Mucosa of descending colon (tissue), 3 donors: ENCODE measurements around the gene THSD7B. TPM values are rescaled to one million over a fixed set of nuclear protein-coding genes. Genes with fewer than 3 reads are reported as not detected.
"Not testable (repeated sequence)": the region's sequence is repeated elsewhere in the genome, so short reads cannot be mapped to it uniquely, and the experiment has no call there.

Experiments used
- ATAC-seq: fragments of 200-7000 bp; cut with Tn5 transposase; one replicate; pipeline ENCODE4 v1.9.1; 2020; ENCODE audit warnings: mild to moderate bottlenecking, moderate library complexity
- DNase-seq, 3 donors: peaks; one replicate each; pipeline ENCODE4 v3.0.0-alpha.2; 2020
- H3K36me3 ChIP-seq: fragments of 200-600 bp; one replicate; pipeline ENCODE4 v1.8.0; 2021; ENCODE audit warnings: low read depth, mild to moderate bottlenecking
- H3K4me1 ChIP-seq: fragments of 200-600 bp; one replicate; pipeline ENCODE4 v1.8.0; 2021; ENCODE audit warnings: low read depth, mild to moderate bottlenecking
- H3K4me3 ChIP-seq: fragments of 200-600 bp; one replicate; pipeline ENCODE4 v1.8.0; 2021; ENCODE audit warnings: mild to moderate bottlenecking
- H3K9me3 ChIP-seq: fragments of 200-600 bp; one replicate; pipeline ENCODE4 v1.8.0; 2021; ENCODE audit warnings: mild to moderate bottlenecking
- intact Hi-C, 2 donors: fragments of 100-400 bp; cut with DNase I in 1 of 2; cut with micrococcal nuclease in 1 of 2; formaldehyde crosslinking; loops; one replicate each; pipeline versions ENCODE4 v1.11.0 to v1.11.1; 2022; cut with DNase I, micrococcal nuclease
- total RNA-seq, 3 donors: library from RNA; stranded (reverse); fragmentation: NEBNext Ultra II Directional in 2 of 3; extraction: Animal tissue kit (Norgen Biotek cat#: 25700) in 2 of 3; gene quantifications; one replicate each; pipeline versions ENCODE4 v1.2.1 to v1.2.4, GENCODE V29; 2021 to 2023
- TF ChIP-seq, protein P1 (sequence below): fragments of 200-600 bp; IDR thresholded peaks from one replicate; pipeline ENCODE4 v1.8.0; 2022; ENCODE audit warnings: antibody characterized with exemption, mild to moderate bottlenecking
- donor health status: DM: no; HTN: no; CAD: no; lungs with moderate emphysema.
- donor health status: DM: no; HTN: no; CAD: no.
- donor health status: DM: no; HTN: yes; CAD: no.

THSD7B gene
- total RNA-seq, 3 donors from 2014 or later: 0.85 TPM; not detected in 2

DNA sequence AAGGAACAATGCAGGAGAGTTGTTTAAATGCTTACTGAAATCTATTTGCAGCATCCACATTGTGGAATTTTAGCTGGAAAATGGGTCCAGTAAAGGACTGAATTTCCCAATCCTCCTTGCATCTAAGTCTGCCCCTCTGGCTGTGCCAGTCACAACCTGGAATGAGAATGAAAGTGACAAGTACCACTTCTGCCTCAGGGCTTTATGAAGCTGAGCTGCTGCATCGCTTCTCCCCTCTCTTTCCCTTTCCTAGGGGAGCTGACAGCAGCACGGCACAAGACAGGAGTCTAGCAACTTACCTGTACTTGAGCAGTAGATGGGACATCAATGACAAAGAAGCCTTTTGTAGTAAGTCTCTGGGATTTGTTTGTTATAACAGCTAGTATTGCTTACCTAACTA is 27.3 kb upstream of the THSD7B start:
- TF ChIP-seq, protein P1, sequence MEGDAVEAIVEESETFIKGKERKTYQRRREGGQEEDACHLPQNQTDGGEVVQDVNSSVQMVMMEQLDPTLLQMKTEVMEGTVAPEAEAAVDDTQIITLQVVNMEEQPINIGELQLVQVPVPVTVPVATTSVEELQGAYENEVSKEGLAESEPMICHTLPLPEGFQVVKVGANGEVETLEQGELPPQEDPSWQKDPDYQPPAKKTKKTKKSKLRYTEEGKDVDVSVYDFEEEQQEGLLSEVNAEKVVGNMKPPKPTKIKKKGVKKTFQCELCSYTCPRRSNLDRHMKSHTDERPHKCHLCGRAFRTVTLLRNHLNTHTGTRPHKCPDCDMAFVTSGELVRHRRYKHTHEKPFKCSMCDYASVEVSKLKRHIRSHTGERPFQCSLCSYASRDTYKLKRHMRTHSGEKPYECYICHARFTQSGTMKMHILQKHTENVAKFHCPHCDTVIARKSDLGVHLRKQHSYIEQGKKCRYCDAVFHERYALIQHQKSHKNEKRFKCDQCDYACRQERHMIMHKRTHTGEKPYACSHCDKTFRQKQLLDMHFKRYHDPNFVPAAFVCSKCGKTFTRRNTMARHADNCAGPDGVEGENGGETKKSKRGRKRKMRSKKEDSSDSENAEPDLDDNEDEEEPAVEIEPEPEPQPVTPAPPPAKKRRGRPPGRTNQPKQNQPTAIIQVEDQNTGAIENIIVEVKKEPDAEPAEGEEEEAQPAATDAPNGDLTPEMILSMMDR: no peak
- ATAC-seq (no peak), DNase-seq (no peak)
- Histone ChIP-seq H3K4me1 (no peaks in the 10 kb centered on the region), H3K4me3 (no peak overlapping the region), H3K36me3 (no peaks in the 10 kb centered on the region), H3K9me3 (no peaks in the 10 kb centered on the region)
- intact Hi-C loops: no loop called here

- ATAC-seq (no peak), DNase-seq (no peak)
- no peak overlapping the region for H3K4me3 ChIP-seq
- no peaks in the 10 kb centered on the region for H3K9me3 ChIP-seq
- TF ChIP-seq, protein P1: no peak
- no peaks in the 10 kb centered on the region for H3K4me1 ChIP-seq
- intact Hi-C loops: no loop called here
- no peaks in the 10 kb centered on the region for H3K36me3 ChIP-seq
Observed at GRCh38 chr2:136741471-136741870, 23.9 kb upstream of the THSD7B start.

DNA sequence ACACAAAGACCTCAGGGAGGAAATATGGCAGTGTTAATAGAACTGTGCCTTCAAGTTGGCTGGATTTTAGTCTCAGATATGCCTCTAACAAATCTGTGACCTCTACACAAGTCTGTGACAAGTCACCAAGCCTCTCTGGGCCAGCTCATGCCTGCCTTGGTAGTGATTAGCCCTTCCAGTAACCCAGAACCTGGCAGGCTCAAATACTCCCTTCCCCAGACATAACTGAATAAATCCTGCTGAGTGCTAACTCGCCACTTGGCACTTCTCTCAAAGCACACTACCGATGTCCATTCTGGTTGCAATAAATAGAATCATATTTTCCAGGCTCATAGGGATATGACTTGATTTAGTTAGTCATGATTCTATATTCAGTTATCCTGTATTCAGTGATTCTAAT is 15.3 kb upstream of the THSD7B start:
- no peak for ATAC-seq
- TF ChIP-seq, protein P1: no peak

GRCh38 chr2:136751406-136751805 is 13.9 kb upstream of the THSD7B start:
- Histone ChIP-seq H3K4me3 (no peak overlapping the region), H3K4me1 (no peaks in the 10 kb centered on the region), H3K9me3 (no peaks in the 10 kb centered on the region), H3K36me3 (no peaks in the 10 kb centered on the region)
- TF ChIP-seq, protein P1: no peak
- no peak for DNase-seq
- intact Hi-C loops: no loop called here
- ATAC-seq: no peak

More for the DNA sequence above, 15.3 kb upstream of the THSD7B start:
- intact Hi-C loops: no loop called here
- Histone ChIP-seq H3K36me3 (no peaks in the 10 kb centered on the region), H3K9me3 (no peaks in the 10 kb centered on the region), H3K4me3 (no peak overlapping the region), H3K4me1 (no peaks in the 10 kb centered on the region)
- DNase-seq: no peak

DNA sequence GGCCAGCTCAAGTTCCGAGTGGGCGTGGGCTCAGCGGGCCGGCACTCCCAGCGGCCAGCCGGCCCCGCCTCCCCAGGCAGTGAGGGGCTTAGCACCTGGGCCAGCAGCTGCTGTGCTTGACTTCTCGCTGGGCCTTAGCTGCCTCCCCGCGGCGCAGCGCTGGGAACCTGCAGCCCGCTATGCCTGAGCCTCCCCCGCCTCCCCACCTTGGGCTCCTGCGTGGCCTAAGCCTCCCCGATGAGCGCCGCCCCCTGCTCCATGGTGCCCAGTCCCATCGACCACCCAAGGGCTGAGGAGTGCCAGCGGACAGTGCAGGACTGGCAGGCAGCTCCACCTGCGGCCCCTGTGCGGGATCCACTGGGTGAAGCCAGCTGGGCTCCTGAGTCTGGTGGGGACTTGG is 6.8 kb upstream of the THSD7B start:
- DNase-seq, H3K36me3 ChIP-seq, H3K9me3 ChIP-seq, H3K4me1 ChIP-seq, ATAC-seq, intact Hi-C loops, H3K4me3 ChIP-seq: not testable (repeated sequence)

- Histone ChIP-seq H3K4me1 (no peaks in the 10 kb centered on the region), H3K36me3 (no peaks in the 10 kb centered on the region), H3K4me3 (no peak overlapping the region), H3K9me3 (no peaks in the 10 kb centered on the region)
- ATAC-seq: no peak
- TF ChIP-seq, protein P1: no peak
- no peak for DNase-seq
- intact Hi-C loops: no loop called here
Observed at GRCh38 chr2:136764452-136765255, 691 bp upstream of the THSD7B start.
